ENCODE data around the gene HEXIM2. TPM values are rescaled to one million over a fixed set of nuclear protein-coding genes. Genes with fewer than 3 reads are reported as not detected.

Gene HEXIM2
- total and polyA plus RNA-seq, 2 of the 13 experiments (the other 11 are each of a cell fraction or from before 2014, with no cell fraction given): 27.1 to 32.4 TPM

- TF ChIP-seq TFE3 (CRISPR knock-in tag; IDR thresholded peaks at IDR 0.05) (peak; percentile 79; the same call in 1 of the 2 replicates), ZNF33A (CRISPR knock-in tag; IDR thresholded peaks at IDR 0.05; ENCODE audit: borderline replicate concordance) (0 out of 2 replicates have a peak, but pooled peaks have one; percentile 17), IKZF4 (CRISPR knock-in tag; IDR thresholded peaks at IDR 0.05; ENCODE audit: borderline replicate concordance, low read depth, not compliant biosample characterization) (peak; percentile 93), MXD3 (CRISPR knock-in tag; IDR thresholded peaks at IDR 0.05) (no peak; the same call in 1 of the 2 replicates), ZXDC (CRISPR knock-in tag; IDR thresholded peaks at IDR 0.05) (no peak), ASH2L (IDR thresholded peaks at IDR 0.05; ENCODE audit: insufficient read length, low read depth, low read length) (peak; percentile 39), MAFF (IDR thresholded peaks at IDR 0.05; ENCODE audit: low read depth, low read length) (no peak), ZKSCAN8 (CRISPR knock-in tag; IDR thresholded peaks at IDR 0.05; ENCODE audit: borderline replicate concordance) (peak; percentile 30; the same call in 1 of the 2 replicates), FOXO1 (CRISPR knock-in tag; IDR thresholded peaks at IDR 0.05) (peak; percentile 37; the same call in 1 of the 2 replicates), ZMAT3 (CRISPR knock-in tag; conservative IDR thresholded peaks at IDR 0.05) (no peak), ZBTB40 (IDR thresholded peaks at IDR 0.05) (no peak), ZBTB40 (CRISPR knock-in tag; IDR thresholded peaks at IDR 0.05) (no peak), AKAP8 (CRISPR knock-in tag; IDR thresholded peaks at IDR 0.05) (no peak), ZFP36L1 (CRISPR knock-in tag; IDR thresholded peaks at IDR 0.05) (no peak)
Measured at GRCh38 chr17:45123930-45124796, 37.5 kb upstream of the HEXIM2 start (continued).
